ENCODE results near the gene KRT75.
"Not testable (repeated sequence)": the region's sequence is repeated elsewhere in the genome, so short reads cannot be mapped to it uniquely, and the experiment has no call there.

Gene KRT75

GRCh38 chr12:52419656-52420055 lies 14.5 kb downstream of the KRT75 start:
- peaks cover 0 to 6% of the 10 kb centered on the region in 2 donors for H3K4me1 ChIP-seq (ENCODE audit: control insufficient read depth in 1 of 2, insufficient read depth in 2 of 2, low read length in 2 of 2)
- H3K9ac ChIP-seq (ENCODE audit: low read depth in 1 of 2, low read length in 2 of 2): no peak overlapping the region
- no peaks in the 10 kb centered on the region for H3K9me3 ChIP-seq (ENCODE audit: control insufficient read depth in 1 of 2, low read length in 2 of 2)
- H3K27ac ChIP-seq (ENCODE audit: low read depth, low read length): no peak overlapping the region
- H3K36me3 ChIP-seq (ENCODE audit: control insufficient read depth in 1 of 2, insufficient read depth in 2 of 2, low read length in 2 of 2): no peaks in the 10 kb centered on the region
- H3K27me3 ChIP-seq (ENCODE audit: control insufficient read depth in 1 of 2, insufficient read depth in 2 of 2, low read length in 2 of 2): no peaks in the 10 kb centered on the region
- no peak overlapping the region for H3K4me3 ChIP-seq (ENCODE audit: low read depth in 1 of 2, low read length in 2 of 2)

- H3K27ac ChIP-seq (ENCODE audit: low read depth, low read length): no peak overlapping the region
- no peaks in the 10 kb centered on the region for H3K9me3 ChIP-seq (ENCODE audit: control insufficient read depth in 1 of 2, low read length in 2 of 2)
- no peaks in the 10 kb centered on the region for H3K27me3 ChIP-seq (ENCODE audit: control insufficient read depth in 1 of 2, insufficient read depth in 2 of 2, low read length in 2 of 2)
- H3K9ac ChIP-seq (ENCODE audit: low read depth in 1 of 2, low read length in 2 of 2): no peak overlapping the region
- H3K4me1 ChIP-seq (ENCODE audit: control insufficient read depth in 1 of 2, insufficient read depth in 2 of 2, low read length in 2 of 2): peaks cover 0 to 6% of the 10 kb centered on the region in 2 donors
- H3K36me3 ChIP-seq (ENCODE audit: control insufficient read depth in 1 of 2, insufficient read depth in 2 of 2, low read length in 2 of 2): no peaks in the 10 kb centered on the region
- H3K4me3 ChIP-seq (ENCODE audit: low read depth in 1 of 2, low read length in 2 of 2): no peak overlapping the region
These were observed 15.5 kb downstream of the KRT75 start for GRCh38 chr12:52418576-52419110.

GRCh38 chr12:52417740-52418139 lies 16.4 kb downstream of the KRT75 start:
- no peaks in the 10 kb centered on the region for H3K36me3 ChIP-seq (ENCODE audit: control insufficient read depth in 1 of 2, insufficient read depth in 2 of 2, low read length in 2 of 2)
- no peak overlapping the region for H3K9ac ChIP-seq (ENCODE audit: low read depth in 1 of 2, low read length in 2 of 2)
- peaks cover 0 to 6% of the 10 kb centered on the region in 2 donors for H3K4me1 ChIP-seq (ENCODE audit: control insufficient read depth in 1 of 2, insufficient read depth in 2 of 2, low read length in 2 of 2)
- no peak overlapping the region for H3K27ac ChIP-seq (ENCODE audit: low read depth, low read length)
- H3K27me3 ChIP-seq (ENCODE audit: control insufficient read depth in 1 of 2, insufficient read depth in 2 of 2, low read length in 2 of 2): no peaks in the 10 kb centered on the region
- no peak overlapping the region for H3K4me3 ChIP-seq (ENCODE audit: low read depth in 1 of 2, low read length in 2 of 2)
- H3K9me3 ChIP-seq (ENCODE audit: control insufficient read depth in 1 of 2, low read length in 2 of 2): no peaks in the 10 kb centered on the region

- no peaks in the 10 kb centered on the region for H3K27me3 ChIP-seq (ENCODE audit: control insufficient read depth in 1 of 2, insufficient read depth in 2 of 2, low read length in 2 of 2)
- no peak overlapping the region for H3K27ac ChIP-seq (ENCODE audit: low read depth, low read length)
- H3K36me3 ChIP-seq (ENCODE audit: control insufficient read depth in 1 of 2, insufficient read depth in 2 of 2, low read length in 2 of 2): no peaks in the 10 kb centered on the region
- no peak overlapping the region for H3K9ac ChIP-seq (ENCODE audit: low read depth in 1 of 2, low read length in 2 of 2)
- H3K9me3 ChIP-seq (ENCODE audit: control insufficient read depth in 1 of 2, low read length in 2 of 2): no peaks in the 10 kb centered on the region
- H3K4me3 ChIP-seq (ENCODE audit: low read depth in 1 of 2, low read length in 2 of 2): no peak overlapping the region
- peaks cover 0 to 6% of the 10 kb centered on the region in 2 donors for H3K4me1 ChIP-seq (ENCODE audit: control insufficient read depth in 1 of 2, insufficient read depth in 2 of 2, low read length in 2 of 2)
These were observed 17.4 kb downstream of the KRT75 start for GRCh38 chr12:52416795-52417194.

- H3K36me3 ChIP-seq (ENCODE audit: control insufficient read depth in 1 of 2, insufficient read depth in 2 of 2, low read length in 2 of 2): no peaks in the 10 kb centered on the region
- no peak overlapping the region for H3K9ac ChIP-seq (ENCODE audit: low read depth in 1 of 2, low read length in 2 of 2)
- H3K27ac ChIP-seq (ENCODE audit: low read depth, low read length): no peak overlapping the region
- H3K9me3 ChIP-seq (ENCODE audit: control insufficient read depth in 1 of 2, low read length in 2 of 2): no peaks in the 10 kb centered on the region
- H3K4me3 ChIP-seq (ENCODE audit: low read depth in 1 of 2, low read length in 2 of 2): no peak overlapping the region
- no peaks in the 10 kb centered on the region for H3K27me3 ChIP-seq (ENCODE audit: control insufficient read depth in 1 of 2, insufficient read depth in 2 of 2, low read length in 2 of 2)
- H3K4me1 ChIP-seq (ENCODE audit: control insufficient read depth in 1 of 2, insufficient read depth in 2 of 2, low read length in 2 of 2): peaks cover 0 to 6% of the 10 kb centered on the region in 2 donors
These were observed 18.1 kb downstream of the KRT75 start for GRCh38 chr12:52415870-52416750.

- Histone ChIP-seq H3K4me3 (ENCODE audit: low read depth in 1 of 2, low read length in 2 of 2) (no peak overlapping the region), H3K4me1 (ENCODE audit: control insufficient read depth in 1 of 2, insufficient read depth in 2 of 2, low read length in 2 of 2) (peaks cover 0 to 6% of the 10 kb centered on the region in 2 donors), H3K9ac (ENCODE audit: low read depth in 1 of 2, low read length in 2 of 2) (no peak overlapping the region), H3K9me3 (ENCODE audit: control insufficient read depth in 1 of 2, low read length in 2 of 2) (no peaks in the 10 kb centered on the region), H3K36me3 (ENCODE audit: control insufficient read depth in 1 of 2, insufficient read depth in 2 of 2, low read length in 2 of 2) (no peaks in the 10 kb centered on the region), H3K27ac (ENCODE audit: low read depth, low read length) (no peak overlapping the region), H3K27me3 (ENCODE audit: control insufficient read depth in 1 of 2, insufficient read depth in 2 of 2, low read length in 2 of 2) (no peaks in the 10 kb centered on the region)
These were observed 19.2 kb downstream of the KRT75 start for GRCh38 chr12:52414936-52415335.

- Histone ChIP-seq H3K9ac (ENCODE audit: low read depth in 1 of 2, low read length in 2 of 2) (no peak overlapping the region), H3K36me3 (ENCODE audit: control insufficient read depth in 1 of 2, insufficient read depth in 2 of 2, low read length in 2 of 2) (no peaks in the 10 kb centered on the region), H3K27me3 (ENCODE audit: control insufficient read depth in 1 of 2, insufficient read depth in 2 of 2, low read length in 2 of 2) (no peaks in the 10 kb centered on the region), H3K9me3 (ENCODE audit: control insufficient read depth in 1 of 2, low read length in 2 of 2) (no peaks in the 10 kb centered on the region), H3K27ac (ENCODE audit: low read depth, low read length) (no peak overlapping the region), H3K4me1 (ENCODE audit: control insufficient read depth in 1 of 2, insufficient read depth in 2 of 2, low read length in 2 of 2) (peaks cover 0 to 6% of the 10 kb centered on the region in 2 donors), H3K4me3 (ENCODE audit: low read depth in 1 of 2, low read length in 2 of 2) (no peak overlapping the region)
These were observed 20.3 kb downstream of the KRT75 start for GRCh38 chr12:52413782-52414345.

- no peak overlapping the region for H3K27ac ChIP-seq (ENCODE audit: low read depth, low read length)
- no peaks in the 10 kb centered on the region for H3K9me3 ChIP-seq (ENCODE audit: control insufficient read depth in 1 of 2, low read length in 2 of 2)
- peaks cover 0 to 6% of the 10 kb centered on the region in 2 donors for H3K4me1 ChIP-seq (ENCODE audit: control insufficient read depth in 1 of 2, insufficient read depth in 2 of 2, low read length in 2 of 2)
- H3K9ac ChIP-seq (ENCODE audit: low read depth in 1 of 2, low read length in 2 of 2): no peak overlapping the region
- H3K36me3 ChIP-seq (ENCODE audit: control insufficient read depth in 1 of 2, insufficient read depth in 2 of 2, low read length in 2 of 2): no peaks in the 10 kb centered on the region
- H3K27me3 ChIP-seq (ENCODE audit: control insufficient read depth in 1 of 2, insufficient read depth in 2 of 2, low read length in 2 of 2): no peaks in the 10 kb centered on the region
- no peak overlapping the region for H3K4me3 ChIP-seq (ENCODE audit: low read depth in 1 of 2, low read length in 2 of 2)
These were observed 21.0 kb downstream of the KRT75 start for GRCh38 chr12:52413202-52413601.

- Histone ChIP-seq H3K36me3 (ENCODE audit: control insufficient read depth in 1 of 2, insufficient read depth in 2 of 2, low read length in 2 of 2) (no peaks in the 10 kb centered on the region), H3K27me3 (ENCODE audit: control insufficient read depth in 1 of 2, insufficient read depth in 2 of 2, low read length in 2 of 2) (no peaks in the 10 kb centered on the region), H3K9me3 (ENCODE audit: control insufficient read depth in 1 of 2, low read length in 2 of 2) (no peaks in the 10 kb centered on the region), H3K27ac (ENCODE audit: low read depth, low read length) (no peak overlapping the region), H3K4me1 (ENCODE audit: control insufficient read depth in 1 of 2, insufficient read depth in 2 of 2, low read length in 2 of 2) (peaks cover 0 to 6% of the 10 kb centered on the region in 2 donors), H3K4me3 (ENCODE audit: low read depth in 1 of 2, low read length in 2 of 2) (no peak overlapping the region), H3K9ac (ENCODE audit: low read depth in 1 of 2, low read length in 2 of 2) (no peak overlapping the region)
These were observed 22.4 kb downstream of the KRT75 start for GRCh38 chr12:52411815-52412214.

GRCh38 chr12:52410589-52411248 lies 23.5 kb downstream of the KRT75 start:
- not testable (repeated sequence) for H3K9ac ChIP-seq (ENCODE audit: low read depth in 1 of 2, low read length in 2 of 2); H3K36me3 ChIP-seq (ENCODE audit: control insufficient read depth in 1 of 2, insufficient read depth in 2 of 2, low read length in 2 of 2); H3K27me3 ChIP-seq (ENCODE audit: control insufficient read depth in 1 of 2, insufficient read depth in 2 of 2, low read length in 2 of 2); H3K9me3 ChIP-seq (ENCODE audit: control insufficient read depth in 1 of 2, low read length in 2 of 2); H3K27ac ChIP-seq (ENCODE audit: low read depth, low read length); H3K4me1 ChIP-seq (ENCODE audit: control insufficient read depth in 1 of 2, insufficient read depth in 2 of 2, low read length in 2 of 2); H3K4me3 ChIP-seq (ENCODE audit: low read depth in 1 of 2, low read length in 2 of 2)
